Thoracic aorta (tissue), 2 donors: Measurements from ENCODE around the gene SLC5A11. TPM values are rescaled to one million over a fixed set of nuclear protein-coding genes. Genes with fewer than 3 reads are reported as not detected.

ENCODE experiments used
- ATAC-seq: fragments of 150-250 bp; one replicate; pipeline ENCODE4 v1.8.0; 2017; ENCODE audit warnings: low read depth; ENCODE audit not compliant: insufficient number of reproducible peaks, low FRiP score
- DNase-seq: peaks from one replicate; pipeline ENCODE4 v3.0.0-alpha.2; 2020; ENCODE audit warnings: low spot score
- H3K27ac ChIP-seq, 2 donors: fragments of 200-600 bp; sonication (generic); 1 replicate in 1 of 2; 2 replicates in 1 of 2; pipeline ENCODE4 v1.5.1; 2016; ENCODE audit warnings: mild to moderate bottlenecking in 2 of 2, moderate library complexity in 2 of 2
- H3K27me3 ChIP-seq: fragments of 200-600 bp; sonication (generic); replicated peaks from 2 replicates; pipeline ENCODE4 v1.6.0; 2016; ENCODE audit warnings: mild to moderate bottlenecking; ENCODE audit not compliant: insufficient read depth
- H3K36me3 ChIP-seq: fragments of 200-600 bp; sonication (generic); one replicate; pipeline ENCODE4 v1.5.1; 2016
- H3K4me1 ChIP-seq, 2 donors: fragments of 200-600 bp; sonication (generic); 1 replicate in 1 of 2; 2 replicates in 1 of 2; pipeline versions ENCODE4 v1.5.1 to v1.6.0; 2016; ENCODE audit warnings: low read depth in 2 of 2, mild to moderate bottlenecking in 1 of 2; ENCODE audit not compliant: control insufficient read depth in 1 of 2
- H3K4me3 ChIP-seq: fragments of 200-600 bp; sonication (generic); 2 replicates; pipeline ENCODE4 v1.5.1; 2016; ENCODE audit warnings: mild to moderate bottlenecking
- H3K9me3 ChIP-seq: fragments of 200-600 bp; sonication (generic); 2 replicates; pipeline ENCODE4 v1.5.1; 2016
- total RNA-seq, 2 donors: library from RNA; depleted of rRNA; stranded (reverse); fragments of >200 nt; gene quantifications; one replicate each; pipeline versions ENCODE4 v1.1.0 to v1.2.3, GENCODE V29; 2016
- TF ChIP-seq, protein P1 (sequence below): fragments of 200-600 bp; sonication (generic); IDR thresholded peaks from one replicate; pipeline ENCODE4 v1.5.1; 2019; ENCODE audit warnings: antibody characterized with exemption

The SLC5A11 gene
- total RNA-seq, 2 donors from 2014 or later = 17.7 TPM; not detected in 1

DNA sequence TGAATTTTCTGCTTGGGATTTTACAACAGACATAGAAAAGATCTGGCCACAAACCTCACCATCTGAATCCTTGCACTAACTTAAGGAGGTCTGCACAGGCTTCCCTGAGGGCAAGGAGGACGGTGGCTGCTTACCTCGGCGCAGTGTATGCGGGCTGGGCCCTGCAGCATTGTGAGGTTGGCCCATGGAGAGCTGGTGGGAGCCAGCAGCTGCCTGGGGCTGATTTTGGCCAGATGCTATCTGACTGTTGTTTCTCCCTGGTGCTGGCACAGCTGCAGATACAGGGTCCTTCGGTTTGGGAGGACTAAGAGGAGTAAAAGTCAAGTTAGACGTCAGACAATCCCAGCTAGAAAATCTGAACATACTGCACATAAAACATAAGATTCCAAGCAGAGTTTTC is 89.6 kb downstream of the SLC5A11 start:
- no peak overlapping the region for H3K27ac ChIP-seq
- H3K4me1 ChIP-seq = no peaks in the 10 kb centered on the region
- no peaks in the 10 kb centered on the region for H3K9me3 ChIP-seq
- DNase-seq = no peak
- H3K4me3 ChIP-seq = no peak overlapping the region
- no peaks in the 10 kb centered on the region for H3K27me3 ChIP-seq
- H3K36me3 ChIP-seq = peaks cover 68% of the 10 kb centered on the region
- no peak for ATAC-seq
- TF ChIP-seq, protein P1, sequence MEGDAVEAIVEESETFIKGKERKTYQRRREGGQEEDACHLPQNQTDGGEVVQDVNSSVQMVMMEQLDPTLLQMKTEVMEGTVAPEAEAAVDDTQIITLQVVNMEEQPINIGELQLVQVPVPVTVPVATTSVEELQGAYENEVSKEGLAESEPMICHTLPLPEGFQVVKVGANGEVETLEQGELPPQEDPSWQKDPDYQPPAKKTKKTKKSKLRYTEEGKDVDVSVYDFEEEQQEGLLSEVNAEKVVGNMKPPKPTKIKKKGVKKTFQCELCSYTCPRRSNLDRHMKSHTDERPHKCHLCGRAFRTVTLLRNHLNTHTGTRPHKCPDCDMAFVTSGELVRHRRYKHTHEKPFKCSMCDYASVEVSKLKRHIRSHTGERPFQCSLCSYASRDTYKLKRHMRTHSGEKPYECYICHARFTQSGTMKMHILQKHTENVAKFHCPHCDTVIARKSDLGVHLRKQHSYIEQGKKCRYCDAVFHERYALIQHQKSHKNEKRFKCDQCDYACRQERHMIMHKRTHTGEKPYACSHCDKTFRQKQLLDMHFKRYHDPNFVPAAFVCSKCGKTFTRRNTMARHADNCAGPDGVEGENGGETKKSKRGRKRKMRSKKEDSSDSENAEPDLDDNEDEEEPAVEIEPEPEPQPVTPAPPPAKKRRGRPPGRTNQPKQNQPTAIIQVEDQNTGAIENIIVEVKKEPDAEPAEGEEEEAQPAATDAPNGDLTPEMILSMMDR = no peak

- no peak for DNase-seq
- no peaks in the 10 kb centered on the region for H3K4me1 ChIP-seq
- H3K27me3 ChIP-seq = no peaks in the 10 kb centered on the region
- no peak for ATAC-seq
- no peaks in the 10 kb centered on the region for H3K9me3 ChIP-seq
- TF ChIP-seq, protein P1 = no peak
- peaks cover 67% of the 10 kb centered on the region for H3K36me3 ChIP-seq
- H3K4me3 ChIP-seq = no peak overlapping the region
- H3K27ac ChIP-seq = no peak overlapping the region
Measured at GRCh38 chr16:24936151-24936550, 90.4 kb downstream of the SLC5A11 start.

DNA sequence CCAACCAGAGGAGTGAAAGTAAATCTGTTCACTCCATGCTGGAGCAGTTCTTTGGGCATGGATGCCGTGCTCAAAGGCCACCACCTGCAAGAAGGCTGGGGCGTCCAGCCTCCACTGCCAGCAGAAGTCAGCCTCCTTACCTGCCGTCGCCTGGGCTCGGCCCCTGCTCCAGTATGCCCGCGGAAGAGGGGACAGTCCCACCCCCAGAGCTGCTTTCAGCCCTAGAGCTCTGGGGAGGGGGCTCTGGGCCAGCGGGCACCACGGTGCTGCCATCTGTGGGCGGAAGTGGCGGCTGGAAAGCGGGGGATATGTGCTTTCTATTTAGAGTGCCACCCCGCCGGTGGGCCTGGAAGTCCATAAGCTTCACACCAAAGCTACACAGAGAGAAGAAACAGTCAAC is 93.5 kb downstream of the SLC5A11 start:
- H3K4me3 ChIP-seq = no peak overlapping the region
- H3K27ac ChIP-seq = no peak overlapping the region
- H3K36me3 ChIP-seq = peaks cover 65% of the 10 kb centered on the region
- DNase-seq (no peak), ATAC-seq (no peak)
- H3K27me3 ChIP-seq = no peaks in the 10 kb centered on the region
- no peaks in the 10 kb centered on the region for H3K9me3 ChIP-seq
- TF ChIP-seq, protein P1 = no peak
- no peaks in the 10 kb centered on the region for H3K4me1 ChIP-seq

GRCh38 chr16:24939738-24940137 is 94.0 kb downstream of the SLC5A11 start:
- Histone ChIP-seq H3K36me3 (peaks cover 62% of the 10 kb centered on the region), H3K27me3 (no peaks in the 10 kb centered on the region), H3K27ac (no peak overlapping the region), H3K4me3 (no peak overlapping the region), H3K4me1 (no peaks in the 10 kb centered on the region), H3K9me3 (no peaks in the 10 kb centered on the region)
- DNase-seq (no peak), ATAC-seq (no peak)
- TF ChIP-seq, protein P1 = no peak

GRCh38 chr16:24943471-24943870 is 97.7 kb downstream of the SLC5A11 start:
- H3K27ac ChIP-seq = no peak overlapping the region
- no peak overlapping the region for H3K4me3 ChIP-seq
- DNase-seq = no peak
- H3K36me3 ChIP-seq = peaks cover 65% of the 10 kb centered on the region
- H3K4me1 ChIP-seq = no peaks in the 10 kb centered on the region
- ATAC-seq = no peak
- H3K27me3 ChIP-seq = no peaks in the 10 kb centered on the region
- no peaks in the 10 kb centered on the region for H3K9me3 ChIP-seq
- TF ChIP-seq, protein P1 = no peak
